ENCODE measurements around the gene OTUD1. TPM values are rescaled to one million over a fixed set of nuclear protein-coding genes. Genes with fewer than 3 reads are reported as not detected.
A peak's percentile ranks its signal among the peaks of the same experiment; 100 is the strongest.

OTUD1 gene
- total RNA-seq, 3 donors from 2014 or later: 11.6 to 15.7 (median 15.1) TPM

- DNase-seq: no peak
- no peaks in the 10 kb centered on the region for H3K4me1 ChIP-seq (ENCODE audit: low read depth)
- H3K9me3 ChIP-seq: no peaks in the 10 kb centered on the region
- intact Hi-C loops (cut with DNase I, micrococcal nuclease): no loop called here
- H3K4me3 ChIP-seq: no peak overlapping the region
- H3K36me3 ChIP-seq (ENCODE audit: low read depth): no peaks in the 10 kb centered on the region
- no peak for TF ChIP-seq CTCF (IDR thresholded peaks at IDR 0.05)
- ATAC-seq: no peak
These were observed 42.2 kb upstream of the OTUD1 start for GRCh38 chr10:23396695-23397094.

- Histone ChIP-seq H3K36me3 (ENCODE audit: low read depth) (no peaks in the 10 kb centered on the region), H3K4me3 (no peak overlapping the region), H3K9me3 (no peaks in the 10 kb centered on the region), H3K4me1 (ENCODE audit: low read depth) (no peaks in the 10 kb centered on the region)
- no peak for TF ChIP-seq CTCF (IDR thresholded peaks at IDR 0.05)
- intact Hi-C loops (cut with DNase I, micrococcal nuclease): no loop called here
- DNase-seq (no peak), ATAC-seq (peak; percentile 36)
These were observed 39.2 kb upstream of the OTUD1 start for GRCh38 chr10:23399701-23400144.

GRCh38 chr10:23402856-23403255 lies 36.0 kb upstream of the OTUD1 start:
- ATAC-seq (no peak), DNase-seq (no peak)

GRCh38 chr10:23403278-23403677 lies 35.6 kb upstream of the OTUD1 start:
- no peak for TF ChIP-seq CTCF (IDR thresholded peaks at IDR 0.05)
- Histone ChIP-seq H3K4me1 (ENCODE audit: low read depth) (no peaks in the 10 kb centered on the region), H3K36me3 (ENCODE audit: low read depth) (no peaks in the 10 kb centered on the region), H3K4me3 (no peak overlapping the region), H3K9me3 (no peaks in the 10 kb centered on the region)
- DNase-seq (no peak), ATAC-seq (no peak)
- intact Hi-C loops (cut with DNase I, micrococcal nuclease): no loop called here

More at GRCh38 chr10:23402856-23403255, 36.0 kb upstream of the OTUD1 start:
- no peak overlapping the region for H3K4me3 ChIP-seq
- no peak for TF ChIP-seq CTCF (IDR thresholded peaks at IDR 0.05)
- intact Hi-C loops (cut with DNase I, micrococcal nuclease): no loop called here
- no peaks in the 10 kb centered on the region for H3K9me3 ChIP-seq
- H3K36me3 ChIP-seq (ENCODE audit: low read depth): no peaks in the 10 kb centered on the region
- no peaks in the 10 kb centered on the region for H3K4me1 ChIP-seq (ENCODE audit: low read depth)

GRCh38 chr10:23403719-23404118 lies 35.2 kb upstream of the OTUD1 start:
- no peak overlapping the region for H3K4me3 ChIP-seq
- H3K4me1 ChIP-seq (ENCODE audit: low read depth): no peaks in the 10 kb centered on the region
- TF ChIP-seq CTCF (IDR thresholded peaks at IDR 0.05): no peak
- intact Hi-C loops (cut with DNase I, micrococcal nuclease): no loop called here
- DNase-seq: no peak
- ATAC-seq: no peak
- no peaks in the 10 kb centered on the region for H3K36me3 ChIP-seq (ENCODE audit: low read depth)
- no peaks in the 10 kb centered on the region for H3K9me3 ChIP-seq

GRCh38 chr10:23404461-23404980 lies 34.4 kb upstream of the OTUD1 start:
- Histone ChIP-seq H3K36me3 (ENCODE audit: low read depth) (no peaks in the 10 kb centered on the region), H3K4me1 (ENCODE audit: low read depth) (no peaks in the 10 kb centered on the region), H3K9me3 (no peaks in the 10 kb centered on the region), H3K4me3 (no peak overlapping the region)
- no peak for TF ChIP-seq CTCF (IDR thresholded peaks at IDR 0.05)
- intact Hi-C loops (cut with DNase I, micrococcal nuclease): no loop called here
- ATAC-seq (no peak), DNase-seq (no peak)

Measured in mucosa of descending colon (tissue), 3 donors.